Caco-2 (cell line): Measurements from ENCODE around the gene URAD. TPM values are rescaled to one million over a fixed set of nuclear protein-coding genes. Genes with fewer than 3 reads are reported as not detected.

Experiments
- BruUV-seq: library from RNA; stranded (reverse); fragments of 400-500 nt; replicated peaks from 2 replicates; lab custom pipeline; 2021; lab: Mats Ljungman, UMichigan
- CTCF ChIA-PET: fragments of 300-600 bp; sonication (Branson Sonifier 250); formaldehyde crosslinking; loops from one replicate; lab custom pipeline; 2022; ENCODE audit warnings: antibody characterized with exemption; lab: Charles Lee
- POLR2A ChIA-PET: fragments of 300-600 bp; sonication (Branson Sonifier 250); formaldehyde crosslinking; loops from one replicate; lab custom pipeline; 2022; ENCODE audit warnings: antibody characterized with exemption; lab: Charles Lee
- DNase-seq, 2 experiments: peaks; one replicate each; pipeline versions ENCODE4 v3.0.0 to v3.0.0-alpha.2; 2020 to 2022
- H3K27me3 ChIP-seq: replicated peaks from 2 replicates; pipeline ENCODE4 v1.6.0; 2011; ENCODE audit warnings: low read length; ENCODE audit not compliant: control insufficient read depth, insufficient read depth
- H3K36me3 ChIP-seq: 2 replicates; pipeline ENCODE4 v1.5.1; 2011; ENCODE audit warnings: low read length; ENCODE audit not compliant: control insufficient read depth, insufficient read depth
- H3K4me1 ChIP-seq: fragments of 250-450 bp; sonication (Bioruptor Pico); 2 replicates; pipeline ENCODE4 v1.5.1; 2020; ENCODE audit warnings: mild to moderate bottlenecking
- H3K4me3 ChIP-seq: 2 replicates; pipeline ENCODE4 v1.5.1; 2011; ENCODE audit warnings: low read depth, mild to moderate bottlenecking, control low read depth, low read length
- H3K9me3 ChIP-seq: fragments of 250-450 bp; sonication (Bioruptor Pico); 2 replicates; pipeline ENCODE4 v1.5.1; 2020; ENCODE audit warnings: mild to moderate bottlenecking, moderate library complexity
- H3K27ac Mint-ChIP-seq: one replicate; pipeline ENCODE4 v1.8.0; 2022; ENCODE audit warnings: mixed read lengths; ENCODE audit not compliant: unreplicated experiment
- H3K27me3 Mint-ChIP-seq: one replicate; pipeline ENCODE4 v1.8.0; 2022; ENCODE audit warnings: mixed read lengths; ENCODE audit not compliant: insufficient read depth, unreplicated experiment
- H3K36me3 Mint-ChIP-seq: one replicate; pipeline ENCODE4 v1.8.0; 2022; ENCODE audit warnings: mild to moderate bottlenecking, mixed read lengths; ENCODE audit not compliant: insufficient read depth, unreplicated experiment
- H3K4me1 Mint-ChIP-seq: one replicate; pipeline ENCODE4 v1.8.0; 2022; ENCODE audit warnings: low read depth, mixed read lengths; ENCODE audit not compliant: unreplicated experiment
- H3K4me3 Mint-ChIP-seq: one replicate; pipeline ENCODE4 v1.8.0; 2022; ENCODE audit warnings: mild to moderate bottlenecking, moderate library complexity, mixed read lengths; ENCODE audit not compliant: unreplicated experiment
- H3K9me3 Mint-ChIP-seq: one replicate; pipeline ENCODE4 v1.8.0; 2022; ENCODE audit warnings: mixed read lengths; ENCODE audit not compliant: unreplicated experiment
- CTCF ChIP-seq, 2 experiments: fragments of 200-600 bp in 1 of 2; IDR thresholded peaks; 1 replicate in 1 of 2; 2 replicates in 1 of 2; pipeline versions ENCODE4 v1.5.1 to v1.8.0; 2011 to 2022; ENCODE audit warnings: antibody characterized with exemption in 1 of 2, control low read depth in 1 of 2, inconsistent platforms in 1 of 2, low read depth in 1 of 2, low read length in 1 of 2, mild to moderate bottlenecking in 1 of 2, moderate library complexity in 1 of 2; ENCODE audit not compliant: insufficient read depth in 1 of 2, severe bottlenecking in 1 of 2, unreplicated experiment in 1 of 2
- intact Hi-C: fragments of 100-400 bp; cut with micrococcal nuclease; formaldehyde crosslinking; loops from one replicate; pipeline ENCODE4 v1.10.0; 2022; ENCODE audit not compliant: unreplicated experiment
- total RNA-seq: library from RNA; stranded (reverse); gene quantifications from 2 replicates; pipeline ENCODE4 v1.2.3, GENCODE V29; 2022

Gene URAD
- total RNA-seq, 1 experiment from 2014 or later, result 5.2 TPM

GRCh38 chr13:27954406-27954851 is 34.1 kb downstream of the URAD start:
- Mint-ChIP-seq H3K9me3 (no peaks in the 10 kb centered on the region), H3K27ac (peak overlapping the region; percentile 94), H3K4me1 (peaks cover 13% of the 10 kb centered on the region), H3K4me3 (peak overlapping the region; percentile 88), H3K36me3 (peaks cover 16% of the 10 kb centered on the region), H3K27me3 (no peaks in the 10 kb centered on the region)
- peak in 1 of 2 experiments; percentile 26 for TF ChIP-seq CTCF (IDR thresholded peaks at IDR 0.05; ENCODE audit: insufficient read depth in 1 of 2, low read depth in 1 of 2, low read length in 1 of 2, severe bottlenecking in 1 of 2, unreplicated experiment in 1 of 2)
- CTCF ChIA-PET, result interaction anchor here (0.6 to 4.1 kb wide), 28 partner anchors 8 to 998 kb away, joined by 3 to 139 read pairs (median 6); partner anchors contain the start of genes CDX2, GTF3A and PDX1
- BruUV-seq, result no TSS peak
- Histone ChIP-seq H3K4me1 (peaks cover 54% of the 10 kb centered on the region), H3K27me3 (no peaks in the 10 kb centered on the region), H3K4me3 (peak overlapping the region; percentile 56), H3K9me3 (no peaks in the 10 kb centered on the region), H3K36me3 (no peaks in the 10 kb centered on the region)
- POLR2A ChIA-PET, result interaction anchor here (0.6 to 2.6 kb wide), 13 partner anchors 8 to 592 kb away, joined by 3 to 17 read pairs (median 5); partner anchors contain the start of gene PDX1
- intact Hi-C loops, result no loop called here
- DNase-seq, result peak; percentile 70 to 82

- peak overlapping the region; percentile 94 for H3K27ac Mint-ChIP-seq
- Histone ChIP-seq H3K36me3 (no peaks in the 10 kb centered on the region), H3K4me3 (peak overlapping the region; percentile 56), H3K4me1 (peaks cover 51% of the 10 kb centered on the region), H3K27me3 (no peaks in the 10 kb centered on the region), H3K9me3 (no peaks in the 10 kb centered on the region)
- H3K9me3 Mint-ChIP-seq, result no peaks in the 10 kb centered on the region
- no TSS peak for BruUV-seq
- H3K27me3 Mint-ChIP-seq, result no peaks in the 10 kb centered on the region
- TF ChIP-seq CTCF (IDR thresholded peaks at IDR 0.05; ENCODE audit: insufficient read depth in 1 of 2, low read depth in 1 of 2, low read length in 1 of 2, severe bottlenecking in 1 of 2, unreplicated experiment in 1 of 2), result peak; percentile 79 to 95
- H3K4me1 Mint-ChIP-seq, result peaks cover 13% of the 10 kb centered on the region
- peaks cover 16% of the 10 kb centered on the region for H3K36me3 Mint-ChIP-seq
- intact Hi-C loops, result loop anchor here (1.0 kb wide), 6 partner anchors 30 to 183 kb away; no protein-coding TSS in a partner anchor
- ChIA-PET CTCF (interaction anchor here (0.6 to 4.1 kb wide), 37 partner anchors 8 to 997 kb away, joined by 3 to 139 read pairs (median 4); partner anchors contain the start of genes CDX2, GTF3A, PDX1 and URAD), POLR2A (interaction anchor here (0.6 to 2.6 kb wide), 13 partner anchors 8 to 592 kb away, joined by 3 to 17 read pairs (median 5); no protein-coding TSS in a partner anchor)
- H3K4me3 Mint-ChIP-seq, result peak overlapping the region; percentile 88
- peak; percentile 88 to 96 for DNase-seq
These were observed 34.7 kb downstream of the URAD start for GRCh38 chr13:27953676-27954405.
